Fibroblast of the conjunctiva (primary cell): ENCODE results near the gene SPACA5B.
"Not testable (repeated sequence)": the region's sequence is repeated elsewhere in the genome, so short reads cannot be mapped to it uniquely, and the experiment has no call there.

Source experiments
- DNase-seq: peaks from one replicate; pipeline ENCODE4 v3.0.0-alpha.2; 2010; ENCODE audit warnings: low read depth

The SPACA5B gene

DNA sequence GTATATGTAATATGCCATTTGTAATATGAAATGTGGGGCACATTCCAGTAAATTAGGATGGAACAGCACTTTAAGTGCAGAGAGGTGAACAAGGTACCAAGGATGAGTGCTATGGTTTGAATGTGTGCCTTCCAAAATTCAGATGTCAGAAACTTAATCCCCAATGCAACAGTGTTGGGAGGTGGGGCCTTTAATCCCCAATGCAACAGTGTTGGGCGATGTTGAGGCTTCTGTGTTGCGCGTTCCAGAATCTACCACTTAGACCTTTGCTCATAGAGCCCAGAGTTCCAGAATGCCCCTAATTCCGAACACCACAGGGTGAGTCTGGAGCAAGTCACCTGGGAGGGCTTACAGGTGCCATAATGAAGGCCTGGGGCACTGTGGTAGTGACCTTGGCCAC, at the start of gene SPACA5B:
SPACA5B (plus strand) TSS at position 301 of the 400 bp plus-strand sequence; CDS start at position 363, 62 bp downstream.
- DNase-seq, result not testable (repeated sequence)

DNA sequence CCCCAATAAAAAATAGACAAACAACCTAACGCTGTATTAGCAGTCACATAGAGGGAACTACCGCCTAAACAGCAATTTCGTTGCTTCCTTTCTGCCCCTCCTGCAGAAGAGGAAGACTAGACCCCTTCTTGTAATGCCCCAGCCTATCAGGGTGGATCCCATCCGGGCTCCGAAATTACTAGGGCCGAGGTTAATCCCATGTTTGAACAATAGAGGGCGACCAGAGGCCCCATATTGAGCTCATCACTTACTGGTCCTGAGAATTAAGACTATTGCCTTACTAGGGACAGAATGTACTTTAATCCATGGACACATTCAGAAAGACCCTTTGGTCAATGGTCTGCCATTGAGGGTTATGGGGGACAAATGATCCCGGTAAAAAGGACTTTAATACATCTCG, 47.2 kb upstream of the SPACA5B start:
- peak; percentile 10 for DNase-seq

DNA sequence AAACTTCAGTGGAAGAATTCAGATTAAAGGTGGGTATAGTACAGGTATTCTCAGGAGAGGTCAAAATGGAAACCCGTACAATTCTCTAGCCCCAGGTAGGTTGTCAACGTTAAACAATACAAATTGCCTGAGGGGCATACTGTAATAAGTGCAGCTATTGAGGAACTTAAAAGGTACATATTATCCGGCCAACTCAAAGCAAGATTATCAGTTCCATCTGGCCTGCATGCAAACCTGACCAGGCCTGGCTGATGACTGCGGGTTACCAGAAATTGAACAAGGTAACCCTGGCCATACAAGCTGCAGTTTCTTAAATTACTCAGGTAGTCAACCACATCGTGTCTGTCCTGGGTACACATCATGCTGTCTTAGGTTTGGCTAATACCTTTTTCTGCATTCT, 46.7 kb upstream of the SPACA5B start:
- DNase-seq, result no peak

DNA sequence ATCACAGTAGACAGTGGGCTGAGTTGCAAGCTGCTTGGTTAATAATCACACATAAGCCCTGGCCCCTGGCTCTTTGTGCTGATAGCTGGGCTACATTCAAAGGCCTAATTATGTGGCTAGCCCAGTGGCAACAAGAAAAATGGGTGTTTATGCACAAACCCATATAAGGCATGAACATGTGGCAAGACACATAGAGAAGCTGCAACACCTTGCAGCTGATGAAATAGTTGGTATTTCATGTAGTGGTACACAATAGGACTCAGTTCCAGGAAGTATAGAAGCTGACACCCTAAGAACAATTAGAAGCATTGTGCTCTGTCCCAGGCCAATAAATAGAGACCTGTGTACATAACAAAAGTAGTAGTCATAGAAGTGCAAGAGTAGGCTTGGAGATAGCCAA, 44.3 kb upstream of the SPACA5B start:
- DNase-seq, result no peak

DNA sequence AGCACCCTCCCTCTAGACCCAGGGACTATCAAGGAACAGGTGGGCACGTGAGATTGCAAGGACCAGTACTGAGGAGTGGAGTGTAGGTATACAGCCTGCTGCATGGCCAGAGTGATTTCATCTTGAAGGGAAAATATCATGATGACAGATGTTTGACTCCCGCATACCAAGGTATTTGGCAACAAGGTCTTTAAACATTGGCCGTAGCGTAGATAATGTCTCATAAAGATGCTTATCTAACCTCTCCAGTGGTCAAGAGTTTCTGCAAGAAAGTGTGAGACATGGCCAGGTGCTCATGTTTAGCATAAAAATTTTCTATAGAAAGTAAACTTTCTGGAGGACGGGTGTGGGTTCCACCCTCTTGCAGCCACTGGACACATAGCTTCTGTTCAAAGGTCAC, 40.3 kb upstream of the SPACA5B start:
- no peak for DNase-seq

DNA sequence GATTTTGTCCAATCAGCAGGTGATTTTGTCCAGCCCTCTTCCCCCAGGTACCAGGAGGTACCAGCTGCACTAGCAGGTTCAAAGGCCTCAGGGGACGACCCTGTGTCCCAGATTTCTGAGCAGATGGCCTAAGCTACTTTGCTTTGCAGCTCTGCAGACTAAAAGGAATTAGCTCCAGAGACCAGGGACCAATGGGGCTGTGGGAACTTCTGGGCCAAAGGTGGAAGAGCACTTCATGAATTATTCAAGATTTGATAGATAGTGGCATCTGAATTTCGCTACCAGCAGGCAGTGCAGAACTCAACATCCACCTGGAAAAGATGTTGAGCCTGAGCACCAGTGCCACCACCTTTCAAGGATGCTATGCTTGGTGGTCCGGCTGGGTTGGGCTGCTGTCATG, 37.9 kb upstream of the SPACA5B start:
- DNase-seq, result not testable (repeated sequence)

DNA sequence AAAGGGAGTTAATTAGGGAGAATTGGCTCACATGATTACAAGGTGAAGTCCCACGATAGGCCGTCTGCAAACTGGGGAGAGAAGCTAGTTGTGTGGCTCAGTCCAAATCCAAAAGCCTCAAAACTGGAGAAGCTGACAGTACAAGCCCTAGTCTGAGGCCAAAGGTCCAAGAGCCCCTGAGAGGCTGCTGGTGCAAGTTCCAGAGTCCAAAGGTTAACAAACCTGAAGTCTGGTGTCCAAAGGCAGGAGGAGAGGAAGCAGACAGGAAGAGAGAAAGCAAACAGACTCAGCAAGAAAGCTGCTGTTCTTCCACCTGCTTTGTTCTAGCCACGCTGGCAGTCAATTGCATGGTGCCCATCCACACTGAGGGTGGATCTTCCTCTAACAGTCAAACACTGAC, 29.0 kb upstream of the SPACA5B start:
- no peak for DNase-seq

DNA sequence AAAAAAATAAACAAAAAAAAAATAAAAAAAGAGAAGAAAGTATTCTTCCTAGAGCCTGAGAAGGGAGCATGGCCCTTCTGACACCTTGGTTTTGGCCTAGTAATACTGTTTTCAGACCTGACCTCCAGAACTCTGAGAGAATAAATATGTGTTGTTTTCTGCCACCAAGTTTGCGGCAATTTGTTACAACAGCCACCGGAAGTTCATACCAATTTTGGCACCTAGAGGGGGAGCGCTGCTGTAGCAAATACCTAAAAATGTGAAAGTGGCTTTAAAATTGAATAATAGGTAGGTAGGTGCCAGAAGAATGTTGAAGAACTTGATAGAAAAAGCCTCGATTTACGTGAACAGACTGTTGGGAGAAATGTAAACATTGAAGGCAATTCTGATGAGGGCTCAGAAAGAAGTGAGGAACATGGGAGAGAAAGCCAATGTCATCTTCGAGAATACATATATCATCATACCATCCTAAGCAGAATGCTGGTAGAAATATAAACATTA, 27.5 kb upstream of the SPACA5B start:
- DNase-seq, result no peak

DNA sequence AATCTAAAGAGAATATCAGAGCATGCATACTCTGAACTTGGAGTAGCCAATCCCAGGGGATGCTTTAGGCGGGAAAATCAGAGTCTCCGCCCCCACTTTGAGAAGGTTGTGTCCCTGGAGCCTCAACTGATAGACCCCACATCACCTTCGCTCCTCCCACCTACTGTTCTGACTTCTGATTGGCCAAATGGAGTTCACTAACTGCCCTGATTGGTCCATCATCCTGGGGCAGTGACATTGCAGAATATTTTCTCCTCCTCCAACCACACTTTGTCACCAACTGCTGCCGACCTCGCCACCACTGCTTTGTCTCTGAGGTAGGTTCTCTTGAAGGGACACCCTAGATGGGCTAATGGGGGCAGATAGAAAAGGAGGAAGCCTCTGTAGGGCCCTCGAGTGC, 22.7 kb upstream of the SPACA5B start:
- no peak for DNase-seq

DNA sequence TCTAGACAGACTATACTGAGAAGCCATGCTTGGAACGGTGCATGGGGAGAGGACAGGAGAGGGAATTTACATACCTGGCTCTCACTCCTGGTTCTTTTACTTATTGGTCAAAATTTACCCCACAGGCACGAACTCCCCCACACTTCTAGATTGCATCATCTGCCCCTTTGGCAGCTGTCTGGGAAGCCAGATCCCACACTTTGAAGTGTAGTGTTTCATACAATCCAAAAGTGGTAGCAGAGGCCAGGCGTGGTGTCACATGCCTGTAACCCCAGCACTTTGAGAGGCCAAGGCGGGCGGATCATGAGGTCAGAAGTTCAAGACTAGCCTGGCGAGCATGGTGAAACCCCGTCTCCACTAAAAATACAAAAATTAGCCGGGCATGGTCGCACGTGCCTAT, 5.1 kb upstream of the SPACA5B start:
- not testable (repeated sequence) for DNase-seq

DNA sequence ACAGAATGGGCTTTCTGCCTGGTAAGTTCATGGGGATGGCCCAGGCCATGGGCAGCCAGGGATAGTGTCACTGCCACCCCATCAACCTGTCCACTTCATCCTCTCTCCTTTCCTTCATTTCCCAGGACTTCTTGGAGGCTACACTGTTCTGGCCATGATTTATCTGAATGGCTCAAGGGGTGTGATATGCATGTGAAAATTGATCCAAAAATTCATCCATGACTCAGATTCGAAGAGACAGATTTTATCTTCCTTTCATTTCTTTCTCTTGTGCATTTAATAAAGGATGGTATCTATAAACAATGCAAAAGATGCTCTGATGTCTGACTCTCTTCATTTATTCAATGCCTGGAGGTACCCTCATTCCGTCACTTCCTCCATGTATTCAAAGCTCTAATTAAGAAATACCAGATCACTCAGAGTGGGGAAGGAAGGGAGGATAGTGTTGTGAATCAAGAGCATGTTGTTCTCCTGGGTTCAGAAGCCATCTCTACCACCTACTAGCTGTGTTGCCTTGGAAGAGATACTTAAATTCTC, 1.9 kb downstream of the SPACA5B start:
- not testable (repeated sequence) for DNase-seq

DNA sequence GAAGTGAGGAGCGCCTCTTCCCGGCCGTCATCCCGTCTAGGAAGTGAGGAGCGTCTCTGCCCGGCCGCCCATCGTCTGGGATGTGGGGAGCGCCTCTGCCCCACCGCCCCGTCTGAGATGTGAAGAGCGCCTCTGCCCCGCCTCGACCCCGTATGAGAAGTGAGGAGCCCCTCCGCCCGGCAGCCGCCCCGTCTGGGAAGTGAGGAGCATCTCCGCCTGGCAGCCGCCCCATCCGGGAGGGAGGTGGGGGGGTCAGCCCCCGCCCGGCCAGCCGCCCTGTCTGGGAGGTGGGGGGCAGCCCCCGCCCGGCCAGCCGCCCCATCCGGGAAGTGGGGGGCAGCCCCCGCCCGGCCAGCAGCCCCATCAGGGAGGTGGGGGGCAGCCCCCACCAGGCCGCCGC, 8.7 kb downstream of the SPACA5B start:
- DNase-seq, result not testable (repeated sequence)

DNA sequence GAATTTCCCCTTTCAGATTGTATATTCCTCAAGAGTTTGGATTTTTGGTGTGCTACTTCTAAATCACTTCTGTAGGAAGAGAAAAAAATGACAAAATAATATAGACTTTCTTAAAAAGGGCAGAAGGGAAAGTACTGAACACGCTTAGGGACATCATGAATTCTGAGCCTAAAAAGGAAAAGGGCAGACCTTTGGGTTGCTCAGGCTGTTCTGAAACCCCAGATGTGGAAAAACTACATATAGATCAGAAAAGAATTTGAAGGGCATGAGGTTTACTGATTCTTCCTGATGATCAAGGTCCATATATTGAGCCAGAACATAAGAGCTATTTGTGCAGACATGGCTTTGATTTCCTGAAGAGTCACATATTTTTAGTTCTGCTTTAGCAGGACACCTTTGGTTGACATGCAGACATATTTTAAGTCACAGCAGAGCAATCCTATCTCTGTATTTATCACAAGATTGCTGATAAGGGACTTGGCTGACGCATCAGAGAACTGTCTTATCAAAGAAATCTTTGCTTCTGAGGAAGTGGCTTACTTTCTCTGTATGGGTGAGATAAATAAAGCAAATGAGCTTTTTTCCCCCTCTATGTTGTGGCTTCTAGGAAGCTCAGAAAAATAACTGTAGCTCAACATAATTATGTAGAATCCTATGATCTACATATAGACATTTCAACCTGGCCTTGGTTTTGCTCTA, 11.5 kb downstream of the SPACA5B start:
- DNase-seq, result not testable (repeated sequence)

DNA sequence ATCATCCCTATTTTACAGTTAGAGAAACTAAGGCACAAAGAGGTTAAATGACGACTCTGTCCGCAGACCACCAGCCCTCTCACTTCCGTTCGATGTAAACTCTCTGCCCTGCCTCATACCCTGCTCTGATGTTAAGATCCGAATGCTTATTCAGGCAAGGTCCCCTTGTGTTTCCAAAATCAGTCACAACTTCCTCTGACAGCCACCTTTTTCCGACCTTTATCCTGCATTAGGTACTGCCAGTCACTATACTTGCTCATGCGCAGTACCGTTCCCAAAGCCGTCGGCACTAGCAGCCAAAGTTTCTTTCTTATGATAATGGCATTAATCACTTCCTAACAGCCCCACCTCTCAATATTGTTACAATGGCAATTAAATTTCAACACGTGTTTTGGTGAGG, 12.3 kb downstream of the SPACA5B start:
- DNase-seq, result not testable (repeated sequence)

DNA sequence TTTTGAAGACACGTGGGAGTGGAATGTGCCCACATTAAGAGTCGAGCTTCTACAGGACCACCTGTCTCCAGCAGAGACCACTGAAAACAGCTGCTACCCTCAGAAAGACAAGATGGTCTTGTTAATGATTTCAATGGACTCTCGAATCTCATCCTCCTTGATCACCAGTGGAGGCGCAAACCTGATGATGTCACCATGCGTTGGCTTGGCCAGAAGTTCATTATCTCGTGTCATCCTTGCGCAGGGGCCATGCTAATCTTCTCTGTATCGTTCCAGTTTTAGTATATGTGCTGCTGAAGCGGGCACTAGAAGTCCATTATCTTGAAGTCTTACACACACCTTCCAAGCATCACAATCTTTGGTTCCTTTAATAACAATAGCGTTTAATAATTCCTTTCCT, 23.3 kb downstream of the SPACA5B start:
- DNase-seq, result no peak

DNA sequence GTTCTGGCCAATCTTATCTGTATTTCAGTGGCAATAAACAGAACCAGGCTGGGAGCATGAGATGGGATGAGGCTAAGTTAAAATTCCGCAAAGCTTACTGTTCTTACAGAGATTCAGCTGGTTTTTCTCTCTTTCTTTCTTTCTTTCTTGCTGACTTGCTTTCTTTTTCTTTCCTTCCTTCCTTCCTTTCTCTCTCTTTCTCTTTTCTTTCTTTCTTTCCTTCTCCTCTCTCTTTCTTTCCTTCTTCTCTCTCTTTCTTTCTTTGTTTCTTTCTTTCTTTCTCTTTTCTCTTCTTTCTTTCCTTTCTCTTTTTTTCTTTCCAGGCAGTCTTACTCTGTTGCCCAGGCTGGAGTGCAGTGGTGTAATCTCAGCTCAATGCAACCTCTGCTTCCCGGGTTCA, 24.4 kb downstream of the SPACA5B start:
- DNase-seq, result no peak

DNA sequence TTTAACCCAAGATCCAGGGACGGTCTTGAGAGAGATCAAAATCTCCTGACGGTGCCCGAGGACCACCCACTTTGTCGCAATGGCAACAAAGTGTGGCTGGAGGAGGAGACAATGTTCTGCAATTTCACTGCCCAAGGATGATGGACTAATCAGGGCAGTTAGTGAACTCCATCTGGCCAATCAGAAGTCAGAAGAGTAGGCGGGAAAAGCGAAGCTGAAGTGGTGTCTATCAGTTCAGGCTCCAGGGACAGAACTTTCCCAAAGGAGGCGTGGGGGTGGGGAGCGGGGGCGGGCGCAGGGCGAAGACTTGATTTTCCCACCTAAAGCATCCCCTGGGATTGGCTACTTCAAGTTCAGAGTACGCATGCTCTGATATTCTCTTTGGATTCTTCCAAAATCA, 25.6 kb downstream of the SPACA5B start:
- no peak for DNase-seq

DNA sequence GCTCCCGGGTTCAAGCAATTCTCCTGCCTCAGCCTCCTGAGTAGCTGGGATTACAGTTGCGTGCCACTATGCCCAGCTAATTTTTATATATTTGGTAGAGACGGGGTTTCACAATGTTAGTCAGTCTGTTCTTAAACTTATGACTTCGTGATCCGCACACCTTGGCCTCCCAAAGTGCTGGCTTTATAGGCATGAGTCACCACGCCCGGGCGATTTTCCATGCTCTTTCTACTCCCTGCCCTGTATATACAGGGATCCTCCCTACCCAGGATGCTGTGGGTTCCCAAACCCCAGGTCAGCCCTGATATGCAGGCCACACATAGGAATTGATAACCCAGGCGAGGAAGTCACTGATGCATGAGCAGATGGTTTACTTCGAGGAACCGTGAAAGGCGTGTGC, 34.8 kb downstream of the SPACA5B start:
- DNase-seq, result no peak

DNA sequence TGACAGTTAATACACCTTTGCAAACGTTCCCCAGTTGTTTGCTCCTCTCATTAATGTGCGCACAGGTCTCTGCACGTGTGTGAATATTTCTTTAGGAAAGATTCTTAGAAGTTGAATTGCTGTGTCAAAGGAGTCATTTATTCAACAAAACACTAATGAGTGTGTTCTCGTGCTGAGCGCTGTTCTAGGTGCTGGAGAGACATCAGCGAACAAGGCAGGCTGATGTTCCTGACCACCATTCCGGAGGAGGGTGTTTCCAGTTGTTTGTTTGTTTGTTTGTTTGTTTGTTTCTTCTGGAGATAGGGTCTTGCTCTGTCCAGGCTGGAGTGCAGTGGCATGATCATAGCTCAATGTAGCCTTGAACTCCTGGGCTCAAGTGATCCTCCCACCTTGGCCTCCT, 35.9 kb downstream of the SPACA5B start:
- not testable (repeated sequence) for DNase-seq

DNA sequence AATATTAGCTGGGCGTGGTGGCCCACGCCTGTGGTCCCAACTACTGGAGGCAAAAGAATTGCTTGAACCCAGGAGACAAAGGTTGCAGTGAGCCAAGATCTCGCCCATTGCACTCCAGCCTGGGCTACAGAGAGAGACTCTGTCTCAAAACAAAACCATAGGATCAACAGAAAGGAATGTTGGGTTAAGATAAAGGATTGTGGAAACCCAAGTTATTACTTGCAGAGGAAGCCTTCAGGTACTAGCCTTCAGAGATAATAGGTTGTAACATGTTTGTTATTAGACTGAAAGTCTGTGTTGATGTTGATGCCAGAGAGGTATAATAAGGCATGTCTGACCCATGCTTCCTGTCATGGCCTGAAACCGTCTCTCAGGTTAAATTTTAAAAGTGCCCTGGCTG, 49.3 kb downstream of the SPACA5B start:
- no peak for DNase-seq

DNA sequence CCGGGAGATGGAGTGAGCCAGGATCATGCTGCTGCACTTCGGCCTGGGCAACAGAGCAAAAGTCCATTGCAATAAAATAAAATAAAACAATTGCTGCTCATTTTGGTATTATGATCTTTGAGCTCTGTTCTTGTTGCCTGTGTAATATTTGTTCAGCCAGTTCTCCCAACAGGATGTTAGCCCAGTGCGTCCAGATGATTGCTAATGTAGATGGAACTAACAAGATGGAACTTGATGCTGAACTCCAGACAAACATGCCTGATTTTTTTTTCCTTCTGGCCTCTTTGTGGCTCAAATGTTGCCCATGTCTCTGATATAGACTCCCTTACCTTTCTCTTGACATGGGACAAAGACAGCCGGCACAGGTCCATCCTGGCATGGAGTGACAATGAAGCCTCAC, 50.4 kb downstream of the SPACA5B start:
- no peak for DNase-seq

DNA sequence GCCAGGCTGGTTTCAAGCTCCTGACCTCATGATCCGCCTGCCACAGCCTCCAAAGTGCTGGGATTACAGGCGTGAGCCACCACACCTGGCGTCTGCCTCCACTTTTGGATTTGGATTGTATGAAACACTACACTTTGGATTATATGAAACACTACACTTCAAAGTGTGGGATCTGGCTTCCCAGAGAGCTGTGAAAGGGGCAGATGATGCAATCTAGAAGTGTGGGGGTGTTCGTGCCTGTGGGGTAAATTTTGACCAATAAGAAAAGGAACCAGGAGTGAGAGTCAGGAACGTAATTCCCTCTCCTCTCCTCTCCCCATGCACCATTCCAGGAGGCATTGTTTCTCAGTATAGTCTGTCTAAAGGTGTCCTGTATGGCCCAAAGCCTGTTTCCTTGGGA, 51.5 kb downstream of the SPACA5B start:
- not testable (repeated sequence) for DNase-seq
